ENCODE data around the gene TTC3.

Gene TTC3

GRCh38 chr21:37072274-37072987, 623 bp upstream of the TTC3 start:
- TF ChIP-seq CTCF (conservative IDR thresholded peaks at IDR 0.05; ENCODE audit: low read depth, low read length): no peak
- DNase-seq (ENCODE audit: low read depth): peak; percentile 13
- peak overlapping the region; percentile 72 for H3K4me3 ChIP-seq (ENCODE audit: low read length)

- H3K4me3 ChIP-seq (ENCODE audit: low read length): peak overlapping the region; percentile 74
- no peak for TF ChIP-seq CTCF (conservative IDR thresholded peaks at IDR 0.05; ENCODE audit: low read depth, low read length)
- DNase-seq (ENCODE audit: low read depth): no peak
Measured at GRCh38 chr21:37073417-37074196, 553 bp downstream of the TTC3 start.

GRCh38 chr21:37074197-37074510, 1.1 kb downstream of the TTC3 start:
- H3K4me3 ChIP-seq (ENCODE audit: low read length): peak overlapping the region; percentile 74
- DNase-seq (ENCODE audit: low read depth): no peak
- TF ChIP-seq CTCF (conservative IDR thresholded peaks at IDR 0.05; ENCODE audit: low read depth, low read length): no peak

GRCh38 chr21:37074546-37074945, 1.5 kb downstream of the TTC3 start:
- TF ChIP-seq CTCF (conservative IDR thresholded peaks at IDR 0.05; ENCODE audit: low read depth, low read length): no peak
- DNase-seq (ENCODE audit: low read depth): no peak

GRCh38 chr21:37075214-37075770, 2.2 kb downstream of the TTC3 start:
- no peak for DNase-seq (ENCODE audit: low read depth)
- no peak for TF ChIP-seq CTCF (conservative IDR thresholded peaks at IDR 0.05; ENCODE audit: low read depth, low read length)
- H3K4me3 ChIP-seq (ENCODE audit: low read length): no peak overlapping the region

More at GRCh38 chr21:37074546-37074945, 1.5 kb downstream of the TTC3 start:
- peak overlapping the region; percentile 74 for H3K4me3 ChIP-seq (ENCODE audit: low read length)

GRCh38 chr21:37076087-37076850, 3.2 kb downstream of the TTC3 start:
- H3K4me3 ChIP-seq (ENCODE audit: low read length): no peak overlapping the region
- TF ChIP-seq CTCF (conservative IDR thresholded peaks at IDR 0.05; ENCODE audit: low read depth, low read length): no peak
- no peak for DNase-seq (ENCODE audit: low read depth)
